Osteocyte (in vitro differentiated cells): ENCODE measurements around the gene MTCL1. TPM values are rescaled to one million over a fixed set of nuclear protein-coding genes. Genes with fewer than 3 reads are reported as not detected.
"Not testable (repeated sequence)": the region's sequence is repeated elsewhere in the genome, so short reads cannot be mapped to it uniquely, and the experiment has no call there.

ENCODE experiments used
- DNase-seq: peaks from one replicate; pipeline ENCODE4 v3.0.0; 2021; ENCODE audit warnings: mixed read lengths; ENCODE audit not compliant: unreplicated experiment; ENCODE audit errors: extremely low spot score
- H3K27ac Mint-ChIP-seq: one replicate; pipeline ENCODE4 v1.8.0; 2021; ENCODE audit warnings: mild to moderate bottlenecking, mixed read lengths; ENCODE audit not compliant: unreplicated experiment
- H3K27me3 Mint-ChIP-seq: one replicate; pipeline ENCODE4 v1.8.0; 2021; ENCODE audit warnings: mixed read lengths; ENCODE audit not compliant: unreplicated experiment
- H3K36me3 Mint-ChIP-seq: one replicate; pipeline ENCODE4 v1.8.0; 2021; ENCODE audit warnings: mixed read lengths; ENCODE audit not compliant: unreplicated experiment
- H3K4me1 Mint-ChIP-seq: one replicate; pipeline ENCODE4 v1.8.0; 2021; ENCODE audit warnings: mixed read lengths; ENCODE audit not compliant: unreplicated experiment
- H3K4me3 Mint-ChIP-seq: one replicate; pipeline ENCODE4 v1.8.0; 2021; ENCODE audit warnings: mild to moderate bottlenecking, moderate library complexity, mixed read lengths; ENCODE audit not compliant: unreplicated experiment
- H3K9me3 Mint-ChIP-seq: one replicate; pipeline ENCODE4 v1.8.0; 2021; ENCODE audit warnings: mixed read lengths; ENCODE audit not compliant: unreplicated experiment
- total RNA-seq: library from RNA; stranded (reverse); gene quantifications from 2 replicates; pipeline ENCODE4 v1.2.1, GENCODE V29; 2021
- TF ChIP-seq, protein P1 (sequence below): fragments of 200-600 bp; sonication (generic); IDR thresholded peaks from 2 replicates; pipeline ENCODE4 v1.5.0; 2021; ENCODE audit warnings: antibody characterized with exemption, mild to moderate bottlenecking, moderate library complexity

The MTCL1 gene
- total RNA-seq, 1 donor from 2014 or later = 56.9 TPM

DNA sequence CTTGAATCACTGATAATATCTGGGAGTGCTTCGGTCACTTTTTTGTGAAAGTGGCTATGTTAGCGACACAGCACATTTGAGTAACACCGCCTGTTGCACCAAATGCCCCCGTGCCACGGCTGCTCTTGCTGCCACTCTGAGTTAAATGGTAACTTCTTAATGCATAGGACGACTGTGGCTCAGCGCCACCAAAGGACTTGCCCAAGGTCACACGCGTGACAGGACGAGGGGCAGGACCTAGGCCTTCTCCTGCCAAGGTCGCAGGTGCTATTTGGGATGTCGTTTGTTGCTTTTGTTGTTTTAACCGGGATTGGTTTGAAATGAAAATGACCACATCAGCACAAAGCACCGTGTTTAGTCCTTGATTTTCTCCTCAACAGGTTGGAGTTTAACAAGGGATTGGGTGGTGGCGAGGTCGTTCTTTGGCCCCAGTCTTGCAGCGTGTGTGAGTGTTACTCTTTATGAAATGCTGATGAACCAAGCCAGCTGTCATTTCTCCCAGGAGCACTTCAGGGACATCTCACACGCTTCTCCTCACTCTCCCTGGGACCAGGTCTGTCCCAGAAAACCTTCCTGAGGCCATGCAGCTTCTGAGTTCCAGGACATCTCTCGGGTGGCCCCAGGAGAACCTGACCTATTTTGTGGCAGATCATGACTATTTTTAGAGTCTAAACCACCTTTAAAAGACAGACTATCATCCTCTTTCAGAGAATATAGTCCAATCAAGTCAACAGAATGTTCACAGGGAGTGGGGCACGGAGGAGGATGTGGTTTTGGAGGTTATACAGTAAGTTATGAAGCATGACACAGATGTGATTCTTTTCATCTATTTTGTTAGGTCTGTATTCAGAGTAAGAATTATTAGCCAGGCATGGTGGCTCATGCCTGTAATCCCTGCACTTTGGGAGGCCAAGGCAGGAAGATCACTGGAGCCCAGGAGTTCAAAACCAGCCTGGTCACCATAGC lies 49.9 kb downstream of the MTCL1 start:
- Mint-ChIP-seq H3K27ac (peak overlapping the region; percentile 51), H3K4me1 (peaks cover 45% of the 10 kb centered on the region), H3K4me3 (no peak overlapping the region), H3K27me3 (no peaks in the 10 kb centered on the region), H3K9me3 (no peaks in the 10 kb centered on the region), H3K36me3 (peaks cover 19% of the 10 kb centered on the region)
- DNase-seq = no peak
- TF ChIP-seq, protein P1, sequence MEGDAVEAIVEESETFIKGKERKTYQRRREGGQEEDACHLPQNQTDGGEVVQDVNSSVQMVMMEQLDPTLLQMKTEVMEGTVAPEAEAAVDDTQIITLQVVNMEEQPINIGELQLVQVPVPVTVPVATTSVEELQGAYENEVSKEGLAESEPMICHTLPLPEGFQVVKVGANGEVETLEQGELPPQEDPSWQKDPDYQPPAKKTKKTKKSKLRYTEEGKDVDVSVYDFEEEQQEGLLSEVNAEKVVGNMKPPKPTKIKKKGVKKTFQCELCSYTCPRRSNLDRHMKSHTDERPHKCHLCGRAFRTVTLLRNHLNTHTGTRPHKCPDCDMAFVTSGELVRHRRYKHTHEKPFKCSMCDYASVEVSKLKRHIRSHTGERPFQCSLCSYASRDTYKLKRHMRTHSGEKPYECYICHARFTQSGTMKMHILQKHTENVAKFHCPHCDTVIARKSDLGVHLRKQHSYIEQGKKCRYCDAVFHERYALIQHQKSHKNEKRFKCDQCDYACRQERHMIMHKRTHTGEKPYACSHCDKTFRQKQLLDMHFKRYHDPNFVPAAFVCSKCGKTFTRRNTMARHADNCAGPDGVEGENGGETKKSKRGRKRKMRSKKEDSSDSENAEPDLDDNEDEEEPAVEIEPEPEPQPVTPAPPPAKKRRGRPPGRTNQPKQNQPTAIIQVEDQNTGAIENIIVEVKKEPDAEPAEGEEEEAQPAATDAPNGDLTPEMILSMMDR = no peak

DNA sequence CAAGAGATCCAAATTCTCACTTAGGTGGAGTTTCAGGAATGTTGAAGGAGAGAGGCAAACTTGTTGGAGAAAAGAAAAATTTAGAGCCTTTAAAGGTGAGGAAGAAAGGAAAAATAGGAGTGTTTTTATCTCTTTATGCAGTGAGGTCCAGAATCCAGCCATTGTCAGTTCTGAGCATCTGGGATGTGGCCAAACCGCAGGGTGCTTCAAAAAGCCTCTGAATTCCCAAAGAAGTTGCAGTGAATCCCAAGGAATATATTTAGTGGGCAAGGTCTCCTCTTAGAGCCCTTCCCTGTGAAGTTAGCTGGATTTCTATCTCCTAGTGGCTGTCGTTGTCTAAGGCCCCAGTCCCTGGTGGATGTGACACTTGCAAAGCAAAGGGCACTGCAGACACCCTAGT lies 51.2 kb downstream of the MTCL1 start:
- TF ChIP-seq, protein P1 = no peak
- H3K4me1 Mint-ChIP-seq = peaks cover 34% of the 10 kb centered on the region
- no peak overlapping the region for H3K4me3 Mint-ChIP-seq
- H3K27me3 Mint-ChIP-seq = no peaks in the 10 kb centered on the region
- H3K9me3 Mint-ChIP-seq = peaks cover 5% of the 10 kb centered on the region
- DNase-seq = no peak
- peaks cover 31% of the 10 kb centered on the region for H3K36me3 Mint-ChIP-seq
- H3K27ac Mint-ChIP-seq = no peak overlapping the region

DNA sequence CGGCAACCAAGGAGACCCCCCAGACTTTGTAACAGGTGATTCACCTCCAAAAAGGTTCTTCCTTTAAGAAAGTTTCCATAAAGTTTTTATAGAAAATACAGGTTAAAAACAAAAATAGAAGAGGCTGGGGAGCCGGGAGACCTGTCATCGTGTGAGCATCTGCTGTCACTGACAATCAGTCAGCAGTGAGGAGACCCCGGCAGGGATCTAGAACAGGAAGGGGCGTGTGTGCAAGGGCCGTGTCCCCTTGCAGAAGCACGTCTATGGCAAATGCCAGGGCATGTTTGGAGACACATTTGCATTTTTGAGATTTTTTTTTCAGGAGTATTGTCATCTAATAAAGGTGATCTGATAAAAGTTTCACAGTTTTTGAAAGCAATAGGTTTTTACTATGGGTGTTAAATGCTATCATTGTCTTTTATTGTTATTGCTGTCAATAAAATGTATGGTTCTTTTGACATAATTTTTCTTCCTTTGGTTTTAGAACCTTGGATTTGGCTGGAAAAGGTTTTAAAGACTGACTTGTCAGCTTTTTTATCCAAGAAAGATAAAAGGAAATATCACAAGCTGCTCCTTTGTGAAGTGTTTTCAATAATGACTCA lies 52.1 kb downstream of the MTCL1 start:
- Mint-ChIP-seq H3K9me3 (peaks cover 5% of the 10 kb centered on the region), H3K27ac (no peak overlapping the region), H3K36me3 (peaks cover 39% of the 10 kb centered on the region), H3K4me1 (peaks cover 25% of the 10 kb centered on the region), H3K27me3 (no peaks in the 10 kb centered on the region), H3K4me3 (no peak overlapping the region)
- TF ChIP-seq, protein P1 = no peak
- no peak for DNase-seq

DNA sequence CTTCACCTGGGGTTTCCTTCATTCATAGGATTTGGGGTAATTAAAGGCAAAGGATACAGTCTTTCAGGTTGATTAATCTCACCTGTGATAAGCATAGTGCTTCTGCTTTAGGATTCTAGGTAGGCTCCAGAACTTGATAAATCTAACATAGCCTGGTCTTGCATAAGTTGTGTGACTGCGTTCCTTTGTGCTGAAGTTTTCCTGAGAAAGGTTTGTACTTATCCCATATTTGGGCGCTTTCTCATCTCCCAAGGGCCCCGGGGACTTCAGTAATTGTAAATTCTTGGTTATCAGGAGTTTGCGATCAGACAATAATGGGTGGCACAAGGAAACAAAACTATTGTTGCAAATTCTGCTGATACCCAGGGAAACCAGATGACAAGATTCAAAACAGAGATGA lies 53.1 kb downstream of the MTCL1 start:
- H3K27me3 Mint-ChIP-seq = no peaks in the 10 kb centered on the region
- DNase-seq = no peak
- H3K4me1 Mint-ChIP-seq = peaks cover 16% of the 10 kb centered on the region
- H3K36me3 Mint-ChIP-seq = peaks cover 42% of the 10 kb centered on the region
- TF ChIP-seq, protein P1 = no peak
- no peak overlapping the region for H3K27ac Mint-ChIP-seq
- H3K9me3 Mint-ChIP-seq = peaks cover 5% of the 10 kb centered on the region
- no peak overlapping the region for H3K4me3 Mint-ChIP-seq

DNA sequence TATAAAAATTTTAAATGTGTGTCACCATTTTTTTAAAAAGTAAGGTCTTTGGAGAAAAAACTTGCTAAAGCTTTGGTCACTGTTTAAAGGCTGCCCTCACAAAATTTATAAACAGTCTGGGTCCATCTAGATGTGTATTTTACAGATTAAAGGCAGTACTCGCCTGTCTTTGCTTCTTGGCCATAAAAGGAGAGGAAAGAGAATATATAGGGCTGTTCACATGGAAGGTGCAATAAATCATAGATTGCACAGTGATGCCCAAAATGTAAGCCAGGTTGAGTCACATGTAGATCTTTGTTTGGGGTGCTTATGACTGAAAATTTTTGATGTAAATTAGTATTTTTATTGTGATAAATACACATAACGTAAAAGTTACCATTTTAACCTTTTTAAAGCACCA lies 55.6 kb downstream of the MTCL1 start:
- DNase-seq = no peak
- Mint-ChIP-seq H3K27ac (no peak overlapping the region), H3K4me1 (peaks cover 26% of the 10 kb centered on the region), H3K27me3 (no peaks in the 10 kb centered on the region), H3K9me3 (peaks cover 5% of the 10 kb centered on the region), H3K36me3 (peaks cover 53% of the 10 kb centered on the region), H3K4me3 (no peak overlapping the region)
- TF ChIP-seq, protein P1 = no peak

DNA sequence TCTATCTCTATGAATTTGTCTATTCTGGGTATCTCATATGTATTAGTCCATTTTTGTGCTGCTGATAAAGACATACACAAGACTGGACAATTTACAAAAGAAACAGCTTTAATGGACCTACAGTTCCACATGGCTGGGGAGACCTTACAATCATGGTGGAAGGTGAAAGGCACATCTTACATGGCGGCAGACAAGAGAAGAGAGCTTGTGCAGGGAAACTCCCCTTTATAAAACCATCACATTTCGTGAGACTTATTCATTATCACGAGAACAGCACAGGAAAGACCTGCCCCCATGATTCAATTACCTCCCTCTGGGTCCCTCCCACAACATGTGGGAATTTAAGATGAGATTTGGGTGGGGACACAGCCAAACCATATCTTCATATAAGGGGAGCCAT lies 56.2 kb downstream of the MTCL1 start:
- not testable (repeated sequence) for H3K4me3 Mint-ChIP-seq, H3K27ac Mint-ChIP-seq, H3K27me3 Mint-ChIP-seq, H3K9me3 Mint-ChIP-seq, DNase-seq
- H3K4me1 Mint-ChIP-seq = peaks cover 30% of the 10 kb centered on the region
- peaks cover 53% of the 10 kb centered on the region for H3K36me3 Mint-ChIP-seq
